DND-41 (cell line): ENCODE measurements around the gene XPO6.

Source experiments
- CTCF ChIP-seq: IDR thresholded peaks from 2 replicates; pipeline ENCODE4 v1.5.1; 2012; ENCODE audit warnings: borderline replicate concordance, low read length, moderate library complexity, mild to moderate bottlenecking; ENCODE audit not compliant: poor library complexity, severe bottlenecking; ENCODE audit errors: extremely low read depth
- EZH2 ChIP-seq: IDR thresholded peaks from 3 replicates; pipeline ENCODE4 v1.6.1; 2012; ENCODE audit warnings: borderline replicate concordance, low read depth, mild to moderate bottlenecking, moderate library complexity, low read length, inconsistent platforms; ENCODE audit not compliant: severe bottlenecking

DNA sequence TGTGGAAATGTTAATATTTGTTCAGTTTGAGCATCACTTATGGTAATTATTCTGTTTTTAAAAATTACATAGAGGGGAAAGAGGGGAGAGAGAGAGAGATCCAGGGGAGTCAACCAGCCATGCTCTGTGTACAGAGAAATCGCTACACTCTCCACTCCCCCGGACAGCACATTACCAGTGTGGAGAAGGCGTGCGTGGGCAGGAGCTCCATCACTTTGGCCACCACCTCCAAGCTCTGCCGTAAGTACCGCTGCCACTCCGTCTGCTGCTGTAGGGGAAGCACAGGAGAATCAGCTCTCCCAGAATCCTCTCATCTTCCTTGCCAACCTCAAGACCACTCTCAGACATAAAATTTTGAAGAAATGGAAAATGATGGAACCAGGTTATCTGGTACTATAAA is 78.1 kb downstream of the XPO6 start:
- TF ChIP-seq EZH2 (no peak), CTCF (no peak)
